ENCODE data around the gene IL4I1. TPM values are rescaled to one million over a fixed set of nuclear protein-coding genes. Genes with fewer than 3 reads are reported as not detected.
A peak's percentile ranks its signal among the peaks of the same experiment; 100 is the strongest.

Gene IL4I1
- total and polyA plus RNA-seq, 2 donors (not counting 1 experiment from before 2014, with no cell fraction given), result 0.48 to 3.1 TPM

DNA sequence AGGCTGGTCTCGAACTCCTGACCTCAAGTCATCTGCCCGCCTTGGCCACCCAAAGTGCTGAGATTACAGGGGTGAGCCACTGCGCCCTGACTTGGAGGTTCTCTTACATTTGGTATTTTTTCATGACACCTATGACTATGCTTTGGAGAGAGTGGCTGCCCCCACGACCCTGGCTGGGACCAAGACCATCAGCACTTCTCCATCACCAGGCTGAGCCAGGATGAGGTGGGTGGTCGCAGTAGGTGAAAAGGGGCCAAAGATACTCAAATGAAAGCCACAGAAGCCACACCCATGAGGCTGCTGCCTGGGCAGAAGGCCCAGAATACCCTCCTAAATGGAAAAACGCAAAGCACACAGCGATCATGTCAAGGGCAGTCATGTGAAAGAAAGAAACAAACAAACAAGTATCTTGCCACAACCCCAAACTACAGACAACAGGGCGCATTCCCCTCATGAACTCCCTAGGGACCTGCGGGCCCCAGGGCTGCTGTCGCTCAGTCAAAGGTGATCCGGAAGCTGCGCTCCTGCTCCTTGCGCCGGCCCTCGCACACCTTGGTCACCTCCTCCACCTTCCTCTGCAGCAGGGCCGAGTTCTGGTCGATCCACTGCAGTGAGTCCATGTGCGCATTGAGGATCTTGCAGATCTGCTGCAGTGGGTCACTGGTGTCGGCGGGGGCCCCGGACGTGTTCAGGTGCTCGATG lies 11.2 kb upstream of the IL4I1 start:
- POLR2A ChIA-PET, result interaction anchor here (0.6 to 0.8 kb wide), 5 partner anchors 9 to 376 kb away, joined by 3 to 10 read pairs (median 5); no protein-coding TSS in a partner anchor
- peak overlapping the region; percentile 45 for H3K4me3 Mint-ChIP-seq
- no peak overlapping the region for H2AFZ ChIP-seq (ENCODE audit: insufficient read depth, low read depth, low read length, poor library complexity, severe bottlenecking)
- H3K4me2 ChIP-seq (replicated peaks; ENCODE audit: low read depth, low read length, poor library complexity, severe bottlenecking), result peak overlapping the region; percentile 58
- peaks cover 3% of the 10 kb centered on the region for H3K9me3 Mint-ChIP-seq (ENCODE audit: insufficient read depth)
- TF ChIP-seq, protein P1, sequence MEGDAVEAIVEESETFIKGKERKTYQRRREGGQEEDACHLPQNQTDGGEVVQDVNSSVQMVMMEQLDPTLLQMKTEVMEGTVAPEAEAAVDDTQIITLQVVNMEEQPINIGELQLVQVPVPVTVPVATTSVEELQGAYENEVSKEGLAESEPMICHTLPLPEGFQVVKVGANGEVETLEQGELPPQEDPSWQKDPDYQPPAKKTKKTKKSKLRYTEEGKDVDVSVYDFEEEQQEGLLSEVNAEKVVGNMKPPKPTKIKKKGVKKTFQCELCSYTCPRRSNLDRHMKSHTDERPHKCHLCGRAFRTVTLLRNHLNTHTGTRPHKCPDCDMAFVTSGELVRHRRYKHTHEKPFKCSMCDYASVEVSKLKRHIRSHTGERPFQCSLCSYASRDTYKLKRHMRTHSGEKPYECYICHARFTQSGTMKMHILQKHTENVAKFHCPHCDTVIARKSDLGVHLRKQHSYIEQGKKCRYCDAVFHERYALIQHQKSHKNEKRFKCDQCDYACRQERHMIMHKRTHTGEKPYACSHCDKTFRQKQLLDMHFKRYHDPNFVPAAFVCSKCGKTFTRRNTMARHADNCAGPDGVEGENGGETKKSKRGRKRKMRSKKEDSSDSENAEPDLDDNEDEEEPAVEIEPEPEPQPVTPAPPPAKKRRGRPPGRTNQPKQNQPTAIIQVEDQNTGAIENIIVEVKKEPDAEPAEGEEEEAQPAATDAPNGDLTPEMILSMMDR (IDR thresholded peaks at IDR 0.05), result no peak
- TF ChIP-seq EZH2 (IDR thresholded peaks at IDR 0.05; ENCODE audit: borderline replicate concordance, insufficient read depth, low read depth, low read length, poor library complexity, severe bottlenecking), result no peak
- WGBS (ENCODE audit: insufficient coverage), result 81% methylated on average over 22 of the region's 23 CpGs
- H3K27me3 Mint-ChIP-seq, result no peaks in the 10 kb centered on the region
- H3K4me1 Mint-ChIP-seq, result peaks cover 73% of the 10 kb centered on the region
- H3K79me2 ChIP-seq (ENCODE audit: control insufficient read depth, insufficient read depth, low read length), result peaks cover 27% of the 10 kb centered on the region
- CTCF ChIA-PET, result interaction anchor here (0.7 to 1.7 kb wide), 3 partner anchors 8 to 103 kb away, joined by 6 to 11 read pairs (median 7); no protein-coding TSS in a partner anchor
- no peaks in the 10 kb centered on the region for H3K27me3 ChIP-seq (replicated peaks in 1 of 4; ENCODE audit: control extremely low read depth in 1 of 4, control insufficient read depth in 3 of 4, insufficient read depth in 4 of 4, low read length in 3 of 4)
- ATAC-seq (ENCODE audit: low read depth) (peak; percentile 54), DNase-seq (peak; percentile 67)
- peaks cover 0 to 16% (median 0%) of the 10 kb centered on the region in 3 donors for H3K9me3 ChIP-seq (ENCODE audit: control extremely low read depth in 1 of 3, control insufficient read depth in 2 of 3, insufficient read depth in 1 of 3, low read length in 2 of 3)
- peak overlapping the region; percentile 55 to 64 for H3K27ac ChIP-seq (ENCODE audit: low read length in 2 of 2)
- H4K20me1 ChIP-seq (ENCODE audit: control insufficient read depth, insufficient read depth, low read length, poor library complexity, severe bottlenecking), result peaks cover 39% of the 10 kb centered on the region
- H3K36me3 ChIP-seq (replicated peaks in 1 of 2; ENCODE audit: control extremely low read depth in 1 of 2, control insufficient read depth in 1 of 2, extremely low read depth in 1 of 2, insufficient read depth in 2 of 2, low read length in 1 of 2), result peaks cover 0 to 22% of the 10 kb centered on the region in 2 experiments
- H3K27ac Mint-ChIP-seq, result peak overlapping the region; percentile 85
- H3K4me3 ChIP-seq (ENCODE audit: control extremely low read depth in 1 of 5, extremely low read depth in 1 of 5, insufficient read depth in 1 of 5, low read depth in 2 of 5, low read length in 4 of 5), result no peak overlapping the region
- no peak overlapping the region for H3K9ac ChIP-seq (ENCODE audit: low read length)
- H3K4me1 ChIP-seq (ENCODE audit: control insufficient read depth in 2 of 2, insufficient read depth in 2 of 2, low read length in 2 of 2), result peaks cover 47 to 63% of the 10 kb centered on the region in 2 donors
- intact Hi-C loops (cut with micrococcal nuclease), result no loop called here

Data from B cell (primary cell).